NT2/D1 (cell line): Measurements from ENCODE around the gene SEMA3C.

Experiments
- DNase-seq: peaks from one replicate; pipeline ENCODE4 v3.0.0-alpha.2; 2011; ENCODE audit warnings: low read depth, low spot score
- H3K27me3 ChIP-seq: 2 replicates; pipeline ENCODE4 v1.6.0; 2011; ENCODE audit warnings: mild to moderate bottlenecking; ENCODE audit not compliant: insufficient read length, insufficient read depth
- H3K36me3 ChIP-seq: 2 replicates; pipeline ENCODE4 v1.6.1; 2011; ENCODE audit warnings: mild to moderate bottlenecking, low read length, mixed read lengths; ENCODE audit not compliant: insufficient read depth, insufficient read length
- H3K4me1 ChIP-seq: 2 replicates; pipeline ENCODE4 v1.5.1; 2011; ENCODE audit not compliant: insufficient read depth, insufficient read length
- H3K4me3 ChIP-seq: 2 replicates; pipeline ENCODE4 v1.5.1; 2011; ENCODE audit warnings: low read depth; ENCODE audit not compliant: insufficient read length
- H3K9ac ChIP-seq: 2 replicates; pipeline ENCODE4 v1.6.0; 2011; ENCODE audit warnings: low read depth; ENCODE audit not compliant: insufficient read length
- H3K9me3 ChIP-seq: 2 replicates; pipeline ENCODE4 v1.5.1; 2011; ENCODE audit warnings: mild to moderate bottlenecking, low read length; ENCODE audit not compliant: insufficient read depth
- SUZ12 ChIP-seq: IDR thresholded peaks from 2 replicates; pipeline ENCODE4 v1.6.1; 2011; ENCODE audit not compliant: insufficient read length, insufficient read depth; ENCODE audit errors: extremely low read depth
- YY1 ChIP-seq: IDR thresholded peaks from 2 replicates; pipeline ENCODE4 v1.6.1; 2011; ENCODE audit not compliant: insufficient read length, insufficient read depth
- ZNF274 ChIP-seq: IDR thresholded peaks from 2 replicates; pipeline ENCODE4 v1.6.1; 2011; ENCODE audit warnings: mild to moderate bottlenecking, low read depth, low read length

SEMA3C gene

DNA sequence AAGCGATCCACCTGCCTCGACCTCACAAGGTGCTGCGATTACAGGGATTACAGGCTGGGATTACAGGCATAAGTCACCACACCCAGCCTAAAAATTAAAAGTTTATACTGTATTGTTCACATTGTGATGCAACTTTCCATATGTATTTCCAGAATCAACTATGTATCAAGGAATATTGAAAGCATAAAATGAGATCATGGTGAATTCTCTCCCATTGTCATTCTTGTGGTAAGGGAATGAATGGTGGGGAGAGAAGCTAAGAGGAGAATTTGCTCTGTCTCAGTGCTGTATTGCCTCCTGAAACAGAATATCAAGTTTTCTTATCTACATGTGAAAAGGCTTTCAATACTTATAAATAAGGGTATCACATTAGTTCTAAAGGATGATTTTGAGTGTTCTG is 198.7 kb downstream of the SEMA3C start:
- Histone ChIP-seq H3K36me3 (no peaks in the 10 kb centered on the region), H3K4me3 (no peak overlapping the region), H3K4me1 (peaks cover 2% of the 10 kb centered on the region), H3K9ac (no peak overlapping the region), H3K27me3 (no peaks in the 10 kb centered on the region), H3K9me3 (no peaks in the 10 kb centered on the region)
- no peak for TF ChIP-seq SUZ12
- no peak for TF ChIP-seq YY1
- no peak for TF ChIP-seq ZNF274
- no peak for DNase-seq

DNA sequence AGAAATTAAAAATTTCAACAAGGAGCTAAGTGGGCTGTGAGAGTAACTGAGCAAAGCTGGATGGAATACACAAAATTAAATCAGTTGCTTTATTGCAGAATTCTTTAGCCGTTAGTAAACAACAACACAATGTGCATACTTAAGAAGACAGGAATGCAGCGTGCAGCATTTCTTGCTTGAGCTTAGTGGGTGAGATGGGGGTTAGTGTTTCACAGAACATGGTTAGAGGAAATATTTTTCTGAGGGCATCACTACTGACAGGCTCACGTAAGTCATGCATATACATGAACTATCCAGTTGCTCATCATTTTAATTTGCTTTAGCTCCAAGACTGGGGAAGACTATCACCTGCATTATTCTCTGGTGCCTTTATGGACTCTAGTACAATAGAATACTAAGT is 199.6 kb downstream of the SEMA3C start:
- Histone ChIP-seq H3K36me3 (no peaks in the 10 kb centered on the region), H3K9me3 (no peaks in the 10 kb centered on the region), H3K9ac (no peak overlapping the region)

DNA sequence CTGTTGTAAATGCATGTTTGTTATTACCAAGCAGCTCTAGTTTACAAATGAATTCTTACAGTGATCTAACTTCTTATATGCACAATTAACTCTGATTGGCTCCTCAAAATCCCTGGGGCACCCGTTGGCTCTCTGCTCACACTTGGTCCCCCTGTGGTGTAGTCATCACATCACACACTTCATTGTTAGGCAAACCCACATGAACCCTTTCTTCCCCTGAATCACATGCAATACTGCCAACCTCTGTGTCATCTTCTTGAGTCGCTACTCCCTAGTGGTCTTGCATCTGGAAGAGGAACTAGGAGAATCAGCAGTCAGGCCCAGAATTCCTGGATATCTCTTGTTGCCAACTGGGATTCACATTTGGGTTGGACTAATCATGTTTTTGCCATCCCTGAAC is 207.3 kb downstream of the SEMA3C start:
- no peaks in the 10 kb centered on the region for H3K36me3 ChIP-seq
- no peaks in the 10 kb centered on the region for H3K4me1 ChIP-seq
- H3K9ac ChIP-seq = no peak overlapping the region
- TF ChIP-seq ZNF274 (no peak), SUZ12 (no peak), YY1 (no peak)
- no peaks in the 10 kb centered on the region for H3K27me3 ChIP-seq
- no peaks in the 10 kb centered on the region for H3K9me3 ChIP-seq
- DNase-seq = no peak
- H3K4me3 ChIP-seq = no peak overlapping the region

More for the DNA sequence above, 199.6 kb downstream of the SEMA3C start:
- H3K4me1 ChIP-seq = peaks cover 2% of the 10 kb centered on the region
- H3K4me3 ChIP-seq = no peak overlapping the region
- DNase-seq = no peak
- H3K27me3 ChIP-seq = no peaks in the 10 kb centered on the region
- no peak for TF ChIP-seq ZNF274

GRCh38 chr7:80708123-80708522 is 210.7 kb downstream of the SEMA3C start:
- TF ChIP-seq YY1 = no peak
- no peak for TF ChIP-seq SUZ12
- TF ChIP-seq ZNF274 = no peak
- Histone ChIP-seq H3K36me3 (no peaks in the 10 kb centered on the region), H3K4me3 (no peak overlapping the region), H3K27me3 (no peaks in the 10 kb centered on the region), H3K9me3 (no peaks in the 10 kb centered on the region), H3K9ac (no peak overlapping the region), H3K4me1 (no peaks in the 10 kb centered on the region)
- no peak for DNase-seq

- no peak for DNase-seq
- Histone ChIP-seq H3K36me3 (no peaks in the 10 kb centered on the region), H3K27me3 (no peaks in the 10 kb centered on the region), H3K4me3 (no peak overlapping the region), H3K9me3 (no peaks in the 10 kb centered on the region), H3K4me1 (no peaks in the 10 kb centered on the region), H3K9ac (no peak overlapping the region)
- TF ChIP-seq SUZ12 (no peak), YY1 (no peak), ZNF274 (no peak)
Observed at GRCh38 chr7:80707318-80707717, 211.5 kb downstream of the SEMA3C start.

DNA sequence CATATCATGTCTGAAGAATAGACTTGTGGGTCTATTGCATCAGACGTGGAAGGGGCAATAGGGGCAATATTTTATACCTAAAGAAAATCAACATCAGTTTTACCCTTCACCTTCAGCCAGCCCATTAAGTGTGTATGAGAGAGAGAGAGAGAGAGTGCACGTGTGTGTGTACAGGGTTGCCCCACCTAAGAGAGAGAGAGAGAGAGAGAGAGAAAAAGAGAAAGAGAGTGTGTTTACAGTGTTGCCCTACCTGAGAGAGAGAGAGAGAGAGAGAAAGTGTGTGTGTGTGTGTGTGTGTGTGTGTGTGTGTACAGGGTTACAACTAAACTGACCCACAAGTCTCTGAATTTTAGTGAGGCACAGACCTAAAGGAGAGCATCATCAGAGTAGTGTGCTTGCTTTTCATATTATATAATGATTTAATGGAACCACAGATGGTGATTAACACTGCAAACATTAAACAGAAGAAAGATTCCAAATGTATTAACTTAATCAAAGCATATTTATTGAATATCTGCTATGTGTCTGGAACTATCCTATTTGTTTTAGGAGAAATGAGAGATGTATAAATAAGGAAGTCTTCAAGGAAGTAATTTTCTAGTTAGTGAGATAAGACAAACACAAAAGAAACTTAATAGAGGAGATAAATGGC is 213.6 kb downstream of the SEMA3C start:
- no peaks in the 10 kb centered on the region for H3K9me3 ChIP-seq
- TF ChIP-seq ZNF274 = no peak
- TF ChIP-seq YY1 = no peak
- no peak for TF ChIP-seq SUZ12
- no peak overlapping the region for H3K4me3 ChIP-seq
- H3K27me3 ChIP-seq = no peaks in the 10 kb centered on the region
- H3K36me3 ChIP-seq = no peaks in the 10 kb centered on the region
- H3K9ac ChIP-seq = no peak overlapping the region
- no peak for DNase-seq
- H3K4me1 ChIP-seq = no peaks in the 10 kb centered on the region

DNA sequence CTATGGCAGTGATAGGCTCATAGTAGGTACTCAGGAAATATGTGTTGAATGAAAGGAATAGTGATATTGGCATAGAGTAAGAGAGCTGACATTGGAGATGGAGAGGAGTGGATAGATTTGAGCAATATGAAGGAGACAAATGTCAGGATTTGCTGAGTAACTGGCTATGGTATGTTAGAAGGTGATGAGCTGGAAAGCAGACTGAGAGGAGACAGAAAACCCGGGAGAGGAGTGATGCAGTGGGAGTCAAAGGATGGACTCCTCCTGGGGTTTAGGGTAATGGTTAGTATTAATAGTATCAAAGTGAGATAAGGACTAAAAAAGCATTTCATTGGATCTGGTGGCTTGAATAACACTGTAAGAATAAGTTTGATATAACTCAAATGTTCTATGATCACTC is 215.6 kb downstream of the SEMA3C start:
- no peak overlapping the region for H3K9ac ChIP-seq
- no peaks in the 10 kb centered on the region for H3K27me3 ChIP-seq
- H3K36me3 ChIP-seq = no peaks in the 10 kb centered on the region
- no peaks in the 10 kb centered on the region for H3K4me1 ChIP-seq
- H3K4me3 ChIP-seq = no peak overlapping the region
- no peak for DNase-seq
- no peaks in the 10 kb centered on the region for H3K9me3 ChIP-seq
- no peak for TF ChIP-seq ZNF274
- no peak for TF ChIP-seq SUZ12
- TF ChIP-seq YY1 = no peak

DNA sequence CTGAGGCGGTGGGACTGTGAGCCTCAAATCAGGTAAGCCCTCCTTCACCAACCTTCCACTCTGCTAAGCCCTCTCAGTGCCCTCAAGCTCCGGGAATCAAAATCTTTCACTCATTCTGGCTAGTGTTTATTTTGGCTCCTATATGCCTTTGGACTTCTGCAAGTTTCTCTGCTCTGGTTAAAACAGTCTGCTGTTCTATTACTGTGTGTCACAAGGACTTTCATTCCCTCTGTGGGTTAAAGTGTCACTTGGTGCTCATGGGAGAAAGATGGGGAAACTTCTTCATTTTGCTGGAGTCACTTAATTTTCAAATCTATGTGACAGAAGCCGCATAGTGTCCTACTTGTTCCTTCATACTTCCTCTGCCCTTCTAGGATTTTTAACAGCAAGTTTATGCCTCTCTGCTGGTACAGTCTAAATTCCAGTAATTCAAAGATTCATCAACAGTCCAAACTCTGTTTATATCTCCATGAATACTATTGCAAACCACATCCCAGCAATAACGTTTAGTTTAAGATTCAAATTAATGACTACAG is 219.1 kb downstream of the SEMA3C start:
- Histone ChIP-seq H3K4me1 (no peaks in the 10 kb centered on the region), H3K36me3 (no peaks in the 10 kb centered on the region), H3K9me3 (no peaks in the 10 kb centered on the region; the same call in 1 of the 2 replicates), H3K9ac (no peak overlapping the region), H3K4me3 (no peak overlapping the region), H3K27me3 (no peaks in the 10 kb centered on the region)
- TF ChIP-seq ZNF274 = no peak
- TF ChIP-seq SUZ12 = no peak
- no peak for TF ChIP-seq YY1
- DNase-seq = no peak
